H1 (cell line): Measurements from ENCODE around the gene PRKN. TPM values are rescaled to one million over a fixed set of nuclear protein-coding genes. Genes with fewer than 3 reads are reported as not detected.

Experiments used
- CTCF ChIA-PET: fragments of 300-600 bp; sonication (Branson Sonifier 250); formaldehyde crosslinking; loops from one replicate; lab custom pipeline; 2021; ENCODE audit not compliant: partially characterized antibody; lab: Charles Lee
- POLR2A ChIA-PET: fragments of 300-600 bp; sonication (Branson Sonifier 250); formaldehyde crosslinking; loops from one replicate; lab custom pipeline; 2021; ENCODE audit warnings: inconsistent platforms; ENCODE audit not compliant: partially characterized antibody; lab: Charles Lee
- DNase-seq, 2 experiments: peaks; one replicate each; pipeline versions ENCODE4 v3.0.0 to v3.0.0-alpha.2; 2010 to 2022; ENCODE audit warnings: low spot score in 2 of 2, low read depth in 1 of 2, mixed read lengths in 1 of 2
- FAIRE-seq: peaks from 2 replicates; lab custom pipeline; 2011; peaks lifted over from hg19 to GRCh38; lab: Jason Lieb, UNC
- H2AFZ ChIP-seq: 2 replicates; pipeline ENCODE4 v1.8.1; 2012; ENCODE audit warnings: low read length, inconsistent platforms
- H2AK5ac ChIP-seq: 2 replicates; pipeline ENCODE4 v1.6.1; 2013; ENCODE audit warnings: low read depth, low read length
- H2BK120ac ChIP-seq: replicated peaks from 2 replicates; pipeline ENCODE3; 2013; ENCODE audit warnings: low read depth, low read length, inconsistent platforms
- H2BK12ac ChIP-seq: 2 replicates; pipeline ENCODE4 v1.6.1; 2013; ENCODE audit warnings: low read depth, low read length
- H2BK15ac ChIP-seq: 2 replicates; pipeline ENCODE4 v1.6.1; 2013; ENCODE audit warnings: low read length
- H2BK20ac ChIP-seq: 2 replicates; pipeline ENCODE4 v1.6.1; 2013; ENCODE audit warnings: low read length
- H2BK5ac ChIP-seq: 2 replicates; pipeline ENCODE4 v1.6.1; 2013; ENCODE audit warnings: low read depth, low read length
- H3K14ac ChIP-seq: 2 replicates; pipeline ENCODE4 v1.6.1; 2013; ENCODE audit warnings: inconsistent platforms; ENCODE audit not compliant: insufficient read length
- H3K18ac ChIP-seq: 2 replicates; pipeline ENCODE4 v1.6.1; 2013; ENCODE audit warnings: low read length; ENCODE audit errors: extremely low read depth
- H3K23ac ChIP-seq: 2 replicates; pipeline ENCODE4 v1.6.1; 2013; ENCODE audit warnings: inconsistent platforms; ENCODE audit not compliant: insufficient read length
- H3K23me2 ChIP-seq: 2 replicates; pipeline ENCODE4 v1.6.1; 2013; ENCODE audit warnings: low read depth, low read length
- H3K27ac ChIP-seq: 2 replicates; pipeline ENCODE4 v1.6.1; 2011; ENCODE audit warnings: low read depth, low read length, inconsistent platforms
- H3K27me3 ChIP-seq, 4 experiments: replicated peaks in 1 of 4; 1 replicate in 1 of 4; 2 replicates in 3 of 4; pipeline versions ENCODE4 v1.6.1 to v1.8.1; 2011 to 2013; ENCODE audit warnings: low read length in 3 of 4, mild to moderate bottlenecking in 3 of 4, inconsistent platforms in 2 of 4, mixed read lengths in 2 of 4, moderate library complexity in 1 of 4; ENCODE audit not compliant: control insufficient read depth in 3 of 4, insufficient read depth in 3 of 4; ENCODE audit errors: extremely low read depth in 1 of 4
- H3K36me3 ChIP-seq, 4 experiments: 2 replicates each; pipeline versions ENCODE4 v1.6.1 to v1.8.1; 2011 to 2013; ENCODE audit warnings: mild to moderate bottlenecking in 4 of 4, low read length in 3 of 4, moderate library complexity in 2 of 4, control low read depth in 1 of 4, inconsistent platforms in 1 of 4; ENCODE audit not compliant: insufficient read depth in 4 of 4, control insufficient read depth in 2 of 4
- H3K4ac ChIP-seq: replicated peaks from 2 replicates; pipeline ENCODE3; 2013; ENCODE audit warnings: low read length, low read depth, mixed read lengths, inconsistent platforms; ENCODE audit not compliant: insufficient read length
- H3K4me1 ChIP-seq, 4 experiments: replicated peaks in 1 of 4; 1 replicate in 1 of 4; 2 replicates in 3 of 4; pipeline versions ENCODE4 v1.6.1 to v1.8.1; 2011 to 2013; ENCODE audit warnings: low read length in 3 of 4, inconsistent platforms in 2 of 4, mixed read lengths in 1 of 4; ENCODE audit not compliant: insufficient read depth in 4 of 4, control insufficient read depth in 3 of 4
- H3K4me2 ChIP-seq, 2 experiments: 2 replicates each; pipeline versions ENCODE4 v1.6.1 to v1.8.1; 2011 to 2013; ENCODE audit warnings: low read depth in 2 of 2, low read length in 2 of 2, control low read depth in 1 of 2, inconsistent platforms in 1 of 2, mild to moderate bottlenecking in 1 of 2; ENCODE audit not compliant: insufficient read depth in 1 of 2
- H3K4me3 ChIP-seq, 4 experiments: fragments of 200-600, 300-600 bp in 1 of 4; sonication (generic), shearing (Covaris generic), sonication (Bioruptor Twin) in 1 of 4; 2 replicates each; pipeline versions ENCODE4 v1.5.1 to v1.8.1; 2011 to 2016; ENCODE audit warnings: low read length in 4 of 4, low read depth in 3 of 4, control low read depth in 2 of 4, inconsistent platforms in 2 of 4, mild to moderate bottlenecking in 2 of 4, mixed read lengths in 1 of 4, moderate library complexity in 1 of 4; ENCODE audit not compliant: insufficient read depth in 2 of 4; ENCODE audit errors: extremely low read depth in 1 of 4
- H3K56ac ChIP-seq: replicated peaks from 2 replicates; pipeline ENCODE3; 2013; ENCODE audit warnings: low read depth, mild to moderate bottlenecking, mixed read lengths, low read length, inconsistent platforms; ENCODE audit not compliant: insufficient read length
- H3K79me1 ChIP-seq: 2 replicates; pipeline ENCODE4 v1.6.1; 2013; ENCODE audit warnings: low read depth, low read length, control low read depth
- H3K79me2 ChIP-seq, 2 experiments: 2 replicates each; pipeline versions ENCODE4 v1.6.1 to v1.8.1; 2012 to 2013; ENCODE audit warnings: low read length in 2 of 2, mild to moderate bottlenecking in 2 of 2, inconsistent platforms in 1 of 2; ENCODE audit not compliant: insufficient read depth in 2 of 2, control insufficient read depth in 1 of 2
- H3K9ac ChIP-seq, 4 experiments: replicated peaks in 1 of 4; 1 replicate in 1 of 4; 2 replicates in 3 of 4; pipeline versions ENCODE4 v1.6.1 to v1.8.1; 2011 to 2013; ENCODE audit warnings: low read depth in 3 of 4, low read length in 3 of 4, control low read depth in 2 of 4, mild to moderate bottlenecking in 2 of 4, moderate library complexity in 2 of 4, inconsistent platforms in 1 of 4; ENCODE audit errors: extremely low read depth in 1 of 4
- H3K9me3 ChIP-seq, 2 experiments: 2 replicates each; pipeline versions ENCODE4 v1.6.1 to v1.8.1; 2012 to 2013; ENCODE audit warnings: mild to moderate bottlenecking in 2 of 2, moderate library complexity in 2 of 2, control low read depth in 1 of 2, inconsistent platforms in 1 of 2, low read depth in 1 of 2, low read length in 1 of 2, mixed read lengths in 1 of 2; ENCODE audit not compliant: insufficient read depth in 2 of 2
- H4K20me1 ChIP-seq, 2 experiments: replicated peaks in 1 of 2; 2 replicates each; pipeline versions ENCODE3 to v1.8.1; 2011 to 2013; ENCODE audit warnings: inconsistent platforms in 2 of 2, low read length in 2 of 2, mild to moderate bottlenecking in 1 of 2; ENCODE audit not compliant: insufficient read depth in 2 of 2, control insufficient read depth in 1 of 2
- H4K5ac ChIP-seq: 2 replicates; pipeline ENCODE4 v1.6.1; 2013; ENCODE audit warnings: low read length, low read depth, mixed read lengths, inconsistent platforms; ENCODE audit not compliant: insufficient read length
- H4K8ac ChIP-seq: 2 replicates; pipeline ENCODE4 v1.8.0; 2013; ENCODE audit warnings: mild to moderate bottlenecking, moderate library complexity, low read length, inconsistent platforms; ENCODE audit not compliant: insufficient read depth; ENCODE audit errors: extremely low read depth
- H4K91ac ChIP-seq: replicated peaks from 2 replicates; pipeline ENCODE3; 2013; ENCODE audit warnings: low read length, mixed read lengths, inconsistent platforms; ENCODE audit not compliant: insufficient read length
- ATF3 ChIP-seq: IDR thresholded peaks from 2 replicates; pipeline ENCODE4 v1.6.1; 2011; ENCODE audit warnings: low read depth, mild to moderate bottlenecking, low read length; ENCODE audit not compliant: insufficient read depth
- HDAC6 ChIP-seq: IDR thresholded peaks from one replicate; pipeline ENCODE4 v1.7.1; 2012; ENCODE audit warnings: low read depth, mild to moderate bottlenecking, inconsistent platforms, low read length, moderate library complexity
- NRF1 ChIP-seq: IDR thresholded peaks from 2 replicates; pipeline ENCODE4 v1.6.1; 2011; ENCODE audit warnings: mild to moderate bottlenecking, low read depth, low read length, improper control_type of control experiment
- RBBP5 ChIP-seq: IDR thresholded peaks from 2 replicates; pipeline ENCODE4 v1.7.1; 2012; ENCODE audit warnings: low read depth, mild to moderate bottlenecking, inconsistent platforms, low read length, moderate library complexity, borderline replicate concordance
- SIX5 ChIP-seq: IDR thresholded peaks from 2 replicates; pipeline ENCODE4 v1.6.1; 2011; ENCODE audit warnings: mild to moderate bottlenecking, low read depth, low read length
- WGBS, 2 experiments: shearing (Covaris generic) in 1 of 2; methylation state at CpG; one replicate each; pipeline versions ENCODE4 v1.1.6 to v1.1.7; 2013 to 2015; ENCODE audit warnings: low lambda C conversion rate in 2 of 2, mixed read lengths in 2 of 2, inconsistent platforms in 1 of 2, low coverage in 1 of 2, missing lambda C conversion rate in 1 of 2; ENCODE audit not compliant: insufficient replicate concordance in 2 of 2, insufficient coverage in 1 of 2, insufficient read length in 1 of 2; ENCODE audit errors: extremely low coverage in 1 of 2, missing lambda C conversion rate in 1 of 2; 5-methylcytosine and 5-hydroxymethylcytosine counted together
- polyA plus RNA-seq, 7 experiments: library from polyadenylated mRNA; depleted of rRNA in 3 of 7; stranded (reverse) in 5 of 7; unstranded in 2 of 7; fragments of >200 nt in 5 of 7; fragments of 200-250 nt in 2 of 7; gene quantifications; 1 replicate in 5 of 7; 2 replicates in 1 of 7; 4 replicates in 1 of 7; pipeline versions ENCODE4 v1.2.1 to v1.2.3, GENCODE V29; 2011 to 2013; ENCODE audit warnings: missing spikeins in 2 of 7, mixed read lengths in 2 of 7
- total RNA-seq: library from RNA; stranded (reverse); fragmentation: NEBNext Ultra II Directional; extraction: Animal tissue kit (Norgen Biotek cat#: 25700); gene quantifications from 2 replicates; pipeline ENCODE4 v1.2.1, GENCODE V29; 2021

Gene PRKN
- total and polyA plus RNA-seq, 2 of the 8 experiments (the other 6 are each of a cell fraction or from before 2014, with no cell fraction given): 0.13 to 0.29 TPM

- Histone ChIP-seq H4K5ac (no peak overlapping the region), H2BK120ac (no peak overlapping the region), H3K56ac (no peak overlapping the region), H3K4ac (no peak overlapping the region), H2BK15ac (no peak overlapping the region), H3K27ac (no peak overlapping the region), H3K79me2 (no peaks in the 10 kb centered on the region), H4K20me1 (no peaks in the 10 kb centered on the region), H2AK5ac (no peak overlapping the region), H3K9me3 (no peaks in the 10 kb centered on the region), H3K4me1 (peaks cover 0 to 6% (median 0%) of the 10 kb centered on the region in 4 experiments; a peak in 4 of 7 replicates), H3K27me3 (no peaks in the 10 kb centered on the region), H3K9ac (no peak overlapping the region), H3K23ac (no peak overlapping the region), H3K4me3 (no peak overlapping the region), H4K91ac (no peak overlapping the region), H3K79me1 (no peaks in the 10 kb centered on the region), H3K18ac (no peak overlapping the region), H3K36me3 (no peaks in the 10 kb centered on the region), H3K23me2 (no peaks in the 10 kb centered on the region), H3K4me2 (no peak overlapping the region), H2BK20ac (no peak overlapping the region), H2BK12ac (no peak overlapping the region), H2BK5ac (no peak overlapping the region), H4K8ac (no peak overlapping the region), H3K14ac (no peak overlapping the region), H2AFZ (no peak overlapping the region)
- DNase-seq (no peak), FAIRE-seq (no peak)
- TF ChIP-seq HDAC6 (no peak), ATF3 (no peak), NRF1 (no peak), SIX5 (no peak), RBBP5 (no peak)
- POLR2A ChIA-PET: no interaction called here
- CTCF ChIA-PET: no interaction called here
- 38% methylated on average over 2 of the region's 2 CpGs; no CpG with 5 or more reads in 1 of the 2 experiments for WGBS, 2 experiments
Measured at GRCh38 chr6:161903584-161904212, 823.9 kb downstream of the PRKN start.
